ENCODE results near the gene GBX2.

Gene GBX2

GRCh38 chr2:236121546-236121945 is 46.6 kb downstream of the GBX2 start:
- DNase-seq (ENCODE audit: low read depth, low spot score), result no peak
- H3K27ac ChIP-seq, result no peak overlapping the region

- H3K27ac ChIP-seq, result no peak overlapping the region
- no peak for DNase-seq (ENCODE audit: low read depth, low spot score)
These were observed 47.4 kb downstream of the GBX2 start for GRCh38 chr2:236120829-236121228.

GRCh38 chr2:236120141-236120601 is 48.0 kb downstream of the GBX2 start:
- no peak for DNase-seq (ENCODE audit: low read depth, low spot score)
- no peak overlapping the region for H3K27ac ChIP-seq

GRCh38 chr2:236119476-236119875 is 48.7 kb downstream of the GBX2 start:
- no peak overlapping the region for H3K27ac ChIP-seq
- DNase-seq (ENCODE audit: low read depth, low spot score), result no peak

GRCh38 chr2:236119003-236119402 is 49.2 kb downstream of the GBX2 start:
- no peak for DNase-seq (ENCODE audit: low read depth, low spot score)
- no peak overlapping the region for H3K27ac ChIP-seq

- DNase-seq (ENCODE audit: low read depth, low spot score), result no peak
- H3K27ac ChIP-seq, result no peak overlapping the region
These were observed 50.3 kb downstream of the GBX2 start for GRCh38 chr2:236117861-236118269.

- H3K27ac ChIP-seq, result no peak overlapping the region
- DNase-seq (ENCODE audit: low read depth, low spot score), result no peak
These were observed 50.8 kb downstream of the GBX2 start for GRCh38 chr2:236117401-236117800.
